Transverse colon (tissue), 4 donors: Measurements from ENCODE around the gene ZNF470. TPM values are rescaled to one million over a fixed set of nuclear protein-coding genes. Genes with fewer than 3 reads are reported as not detected.

Source experiments
- DNase-seq: peaks from one replicate; pipeline ENCODE4 v3.0.0-alpha.2; 2019
- H3K27ac ChIP-seq, 4 donors: fragments of 200-600 bp; sonication (generic); 2 replicates each; pipeline ENCODE4 v1.5.1; 2016 to 2018; ENCODE audit warnings: inconsistent platforms in 4 of 4
- H3K27me3 ChIP-seq: fragments of 200-600 bp; sonication (generic); 2 replicates; pipeline ENCODE4 v1.5.1; 2017; ENCODE audit warnings: inconsistent platforms
- H3K36me3 ChIP-seq, 4 donors: fragments of 200-600 bp; sonication (generic); 2 replicates each; pipeline ENCODE4 v1.5.1; 2017 to 2019; ENCODE audit warnings: inconsistent platforms in 4 of 4
- H3K4me1 ChIP-seq, 4 donors: fragments of 200-600 bp; sonication (generic); 2 replicates each; pipeline ENCODE4 v1.5.1; 2017 to 2020; ENCODE audit warnings: inconsistent platforms in 4 of 4
- H3K4me3 ChIP-seq, 4 donors: fragments of 200-600 bp; sonication (generic); 1 replicate in 1 of 4; 2 replicates in 3 of 4; pipeline versions ENCODE4 v1.5.1 to v1.6.1; 2017 to 2019; ENCODE audit warnings: inconsistent platforms in 4 of 4
- H3K9me3 ChIP-seq, 2 donors: fragments of 200-600 bp; sonication (generic); 2 replicates each; pipeline ENCODE4 v1.5.1; 2017 to 2019; ENCODE audit warnings: inconsistent platforms in 2 of 2
- EP300 ChIP-seq: sonication (generic); formaldehyde crosslinking; IDR thresholded peaks from one replicate; pipeline ENCODE4 v1.6.1; 2017; ENCODE audit warnings: antibody characterized with exemption, low read depth
- POLR2A ChIP-seq: fragments of 450-650 bp; IDR thresholded peaks from one replicate; pipeline ENCODE4 v1.6.1; 2016; ENCODE audit warnings: antibody characterized with exemption, mild to moderate bottlenecking, moderate library complexity
- POLR2AphosphoS5 ChIP-seq, 3 donors: sonication (generic); formaldehyde crosslinking; IDR thresholded peaks; one replicate each; pipeline ENCODE4 v1.6.1; 2016; ENCODE audit warnings: antibody characterized with exemption in 3 of 3
- WGBS, 2 donors: methylation state at CpG; one replicate each; pipeline ENCODE4 v1.1.5; 2018; ENCODE audit warnings: low coverage in 1 of 2; 5-methylcytosine and 5-hydroxymethylcytosine counted together
- in situ Hi-C, 4 donors: fragments of 200-750 bp; cut with MboI; loops; one replicate each; pipeline versions ENCODE4 v1.15.0 to v1.15.1; 2017; ENCODE audit warnings: low sequenced_read_pairs in 3 of 4, low pct_ligation_motif_present in 1 of 4, low pct_unique_long_range_greater_than_20kb in 1 of 4
- intact Hi-C: fragments of 100-400 bp; cut with DNase I; formaldehyde crosslinking; loops from one replicate; pipeline ENCODE4 v1.15.1; 2023; ENCODE audit warnings: low total_unique reads
- total RNA-seq, 4 donors: library from RNA; depleted of rRNA; stranded (reverse); fragments of >200 nt; gene quantifications; one replicate each; pipeline ENCODE4 v1.1.0, GENCODE V29; 2016
- TF ChIP-seq, protein P1 (sequence below), 5 experiments: fragments of 200-600 bp in 3 of 5; fragments of 450-650 bp in 2 of 5; sonication (generic) in 3 of 5; IDR thresholded peaks; 1 replicate in 2 of 5; 2 replicates in 3 of 5; pipeline ENCODE4 v1.5.1; 2016 to 2017; ENCODE audit warnings: antibody characterized with exemption in 5 of 5, inconsistent platforms in 3 of 5, mild to moderate bottlenecking in 2 of 5, moderate library complexity in 1 of 5

Gene ZNF470
- total RNA-seq, 4 donors from 2014 or later: 0.37 to 5.6 (median 1.5) TPM

GRCh38 chr19:56562766-56563165 is 4.5 kb upstream of the ZNF470 start:
- 91 to 100% methylated on average over 1 to 2 of the region's 2 CpGs for WGBS, 2 donors
- Histone ChIP-seq H3K27me3 (no peaks in the 10 kb centered on the region), H3K27ac (no peak overlapping the region), H3K4me3 (no peak overlapping the region), H3K9me3 (peaks cover 71 to 75% of the 10 kb centered on the region in 2 donors), H3K36me3 (peaks cover 0 to 13% (median 0%) of the 10 kb centered on the region in 4 donors), H3K4me1 (peaks cover 0 to 5% (median 1%) of the 10 kb centered on the region in 4 donors)
- in situ Hi-C loops: no loop called here
- DNase-seq: no peak
- no peak for TF ChIP-seq EP300
- TF ChIP-seq, protein P1, sequence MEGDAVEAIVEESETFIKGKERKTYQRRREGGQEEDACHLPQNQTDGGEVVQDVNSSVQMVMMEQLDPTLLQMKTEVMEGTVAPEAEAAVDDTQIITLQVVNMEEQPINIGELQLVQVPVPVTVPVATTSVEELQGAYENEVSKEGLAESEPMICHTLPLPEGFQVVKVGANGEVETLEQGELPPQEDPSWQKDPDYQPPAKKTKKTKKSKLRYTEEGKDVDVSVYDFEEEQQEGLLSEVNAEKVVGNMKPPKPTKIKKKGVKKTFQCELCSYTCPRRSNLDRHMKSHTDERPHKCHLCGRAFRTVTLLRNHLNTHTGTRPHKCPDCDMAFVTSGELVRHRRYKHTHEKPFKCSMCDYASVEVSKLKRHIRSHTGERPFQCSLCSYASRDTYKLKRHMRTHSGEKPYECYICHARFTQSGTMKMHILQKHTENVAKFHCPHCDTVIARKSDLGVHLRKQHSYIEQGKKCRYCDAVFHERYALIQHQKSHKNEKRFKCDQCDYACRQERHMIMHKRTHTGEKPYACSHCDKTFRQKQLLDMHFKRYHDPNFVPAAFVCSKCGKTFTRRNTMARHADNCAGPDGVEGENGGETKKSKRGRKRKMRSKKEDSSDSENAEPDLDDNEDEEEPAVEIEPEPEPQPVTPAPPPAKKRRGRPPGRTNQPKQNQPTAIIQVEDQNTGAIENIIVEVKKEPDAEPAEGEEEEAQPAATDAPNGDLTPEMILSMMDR (IDR thresholded peaks at IDR 0.05): no peak
- TF ChIP-seq POLR2AphosphoS5 (IDR thresholded peaks at IDR 0.05): no peak
- no peak for TF ChIP-seq POLR2A
- intact Hi-C loops: no loop called here

DNA sequence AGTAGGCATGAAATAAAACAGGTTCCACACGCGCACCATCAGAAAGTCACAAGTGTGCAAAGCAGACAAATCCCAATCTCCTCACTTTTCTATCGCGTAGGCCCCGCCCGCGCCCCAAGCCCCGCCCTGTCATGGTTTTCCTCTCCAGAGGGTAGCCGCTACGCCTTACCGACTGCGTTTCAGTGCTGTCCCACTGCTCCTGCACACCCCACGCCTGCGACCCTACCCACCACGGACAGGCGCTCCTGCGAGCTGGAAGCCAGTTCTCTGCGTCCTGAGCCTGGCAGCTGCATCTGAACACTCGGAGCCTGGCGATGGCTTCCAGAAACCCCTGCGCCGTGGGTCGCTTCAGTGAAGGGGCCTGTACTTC is 379 bp upstream of the ZNF470 start:
- intact Hi-C loops: no loop called here
- in situ Hi-C loops: no loop called here
- TF ChIP-seq EP300: no peak
- no peak for TF ChIP-seq POLR2AphosphoS5 (IDR thresholded peaks at IDR 0.05)
- TF ChIP-seq, protein P1 (IDR thresholded peaks at IDR 0.05): no peak
- no peak for TF ChIP-seq POLR2A
- Histone ChIP-seq H3K27ac (peak overlapping the region; percentile 84 to 90 (median 84)), H3K4me3 (peak overlapping the region; percentile 46 to 90 (median 76)), H3K36me3 (peaks cover 0 to 43% (median 15%) of the 10 kb centered on the region in 4 donors), H3K27me3 (no peaks in the 10 kb centered on the region), H3K9me3 (peaks cover 71 to 83% of the 10 kb centered on the region in 2 donors), H3K4me1 (peaks cover 5 to 11% (median 6%) of the 10 kb centered on the region in 4 donors)
- peak; percentile 47 for DNase-seq
- WGBS, 2 donors: 3% methylated on average over 23 of the region's 23 CpGs; no CpG with 5 or more reads in 1 of the 2 donors

- WGBS, 2 donors: 50 to 52% methylated on average over 2 of the region's 2 CpGs
- Histone ChIP-seq H3K27ac (no peak overlapping the region), H3K9me3 (peaks cover 85 to 94% of the 10 kb centered on the region in 2 donors), H3K27me3 (no peaks in the 10 kb centered on the region), H3K4me3 (no peak overlapping the region), H3K4me1 (peaks cover 5 to 8% (median 6%) of the 10 kb centered on the region in 4 donors), H3K36me3 (peaks cover 0 to 85% (median 40%) of the 10 kb centered on the region in 4 donors)
- intact Hi-C loops (no loop called here), in situ Hi-C loops (no loop called here)
- DNase-seq: no peak
- no peak for TF ChIP-seq POLR2A
- no peak for TF ChIP-seq EP300
- no peak for TF ChIP-seq POLR2AphosphoS5 (IDR thresholded peaks at IDR 0.05)
- TF ChIP-seq, protein P1 (IDR thresholded peaks at IDR 0.05): no peak
Measured at GRCh38 chr19:56572589-56572988, 5.3 kb downstream of the ZNF470 start.

- TF ChIP-seq, protein P1 (IDR thresholded peaks at IDR 0.05): no peak
- TF ChIP-seq EP300 (no peak), POLR2AphosphoS5 (IDR thresholded peaks at IDR 0.05) (no peak), POLR2A (no peak)
- in situ Hi-C loops: no loop called here
- no peaks in the 10 kb centered on the region for H3K27me3 ChIP-seq
- H3K4me1 ChIP-seq: no peaks in the 10 kb centered on the region
- WGBS, 2 donors: 98 to 100% methylated on average over 3 of the region's 3 CpGs
- no peak overlapping the region for H3K4me3 ChIP-seq
- peaks cover 94 to 97% of the 10 kb centered on the region in 2 donors for H3K9me3 ChIP-seq
- H3K36me3 ChIP-seq: peaks cover 0 to 88% (median 39%) of the 10 kb centered on the region in 4 donors
- no peak for DNase-seq
- intact Hi-C loops: no loop called here
- H3K27ac ChIP-seq: no peak overlapping the region
Measured at GRCh38 chr19:56573914-56574313, 6.6 kb downstream of the ZNF470 start.
